NCI-H345 (cell line): ENCODE results near the gene PREX1.

Source experiments
- DNase-seq: peaks from one replicate; lab custom pipeline; 2025; lab: John Stamatoyannopoulos, UW

PREX1 gene

DNA sequence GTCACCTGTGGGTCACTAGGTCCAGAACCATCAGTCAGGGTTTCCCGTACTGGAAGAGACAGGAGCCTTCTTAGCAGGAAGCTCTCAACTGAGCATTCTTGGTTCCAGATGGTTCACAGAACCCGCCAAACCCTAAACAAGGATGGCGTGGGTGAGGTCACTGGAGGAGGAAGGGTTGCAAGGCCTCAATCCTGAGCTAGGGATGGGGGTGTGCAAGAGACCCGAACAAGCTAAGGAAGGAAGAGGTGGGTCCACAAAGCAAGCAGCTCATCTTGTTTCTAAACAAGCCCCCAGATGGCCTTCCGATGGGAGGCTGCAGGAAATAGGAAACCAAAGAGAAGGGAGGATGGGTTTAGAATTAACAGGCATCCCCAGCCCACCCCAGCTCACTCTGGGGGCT, 92.7 kb downstream of the PREX1 start:
- DNase-seq = no peak

DNA sequence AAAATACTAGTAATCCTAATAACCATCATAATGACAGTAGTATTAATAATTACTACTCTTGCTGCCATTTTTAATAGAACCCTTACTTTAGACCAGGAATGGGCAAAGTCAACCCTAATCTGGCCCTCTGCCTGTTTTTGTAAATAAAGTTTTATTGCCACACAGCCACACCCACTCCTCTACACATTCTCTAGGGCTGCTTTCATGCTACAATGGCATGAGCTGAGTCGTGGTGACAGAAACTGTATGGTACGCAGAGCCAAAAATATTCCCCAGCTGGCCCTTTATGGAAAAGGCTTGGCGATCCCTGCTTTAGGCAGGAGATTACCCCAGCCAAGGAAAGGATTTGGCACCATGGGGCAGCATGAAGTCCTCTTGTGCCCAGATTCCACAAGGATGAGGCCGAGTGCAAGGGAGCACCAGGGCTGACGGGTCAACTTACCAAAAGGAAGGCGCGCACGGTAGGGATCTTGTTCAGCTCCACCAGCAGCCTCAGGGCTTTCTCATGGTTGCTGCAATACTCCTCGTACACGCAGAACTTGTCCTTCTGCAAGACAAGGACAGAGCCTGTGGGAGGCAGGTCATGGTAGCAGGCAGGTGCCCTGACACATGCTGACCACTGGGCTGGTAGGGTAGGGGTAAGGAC, 93.6 kb downstream of the PREX1 start:
- DNase-seq = no peak

DNA sequence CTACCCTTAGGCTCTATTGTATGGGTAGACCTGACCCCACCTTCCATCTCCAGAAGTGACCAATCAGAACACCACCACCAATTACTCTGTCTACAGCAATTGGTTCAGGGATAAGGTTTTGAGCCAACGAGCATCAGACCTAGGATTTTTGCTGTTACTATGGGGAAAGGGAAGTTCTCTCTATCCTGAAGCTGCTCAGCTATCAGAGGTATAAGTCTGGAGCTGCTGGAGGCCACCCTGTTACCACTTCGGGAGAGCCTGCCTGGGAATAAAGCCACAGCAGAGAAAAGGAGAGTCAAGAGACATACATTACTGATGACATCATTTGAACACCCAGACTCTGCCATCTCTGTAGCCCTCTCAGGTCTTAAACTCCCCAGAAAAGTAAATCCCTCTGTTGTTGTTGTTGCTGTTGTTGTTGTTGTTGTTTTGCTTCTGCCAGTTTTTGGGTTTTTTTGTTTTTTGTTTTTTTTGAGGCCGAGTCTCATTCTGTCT, 94.5 kb downstream of the PREX1 start:
- no peak for DNase-seq

DNA sequence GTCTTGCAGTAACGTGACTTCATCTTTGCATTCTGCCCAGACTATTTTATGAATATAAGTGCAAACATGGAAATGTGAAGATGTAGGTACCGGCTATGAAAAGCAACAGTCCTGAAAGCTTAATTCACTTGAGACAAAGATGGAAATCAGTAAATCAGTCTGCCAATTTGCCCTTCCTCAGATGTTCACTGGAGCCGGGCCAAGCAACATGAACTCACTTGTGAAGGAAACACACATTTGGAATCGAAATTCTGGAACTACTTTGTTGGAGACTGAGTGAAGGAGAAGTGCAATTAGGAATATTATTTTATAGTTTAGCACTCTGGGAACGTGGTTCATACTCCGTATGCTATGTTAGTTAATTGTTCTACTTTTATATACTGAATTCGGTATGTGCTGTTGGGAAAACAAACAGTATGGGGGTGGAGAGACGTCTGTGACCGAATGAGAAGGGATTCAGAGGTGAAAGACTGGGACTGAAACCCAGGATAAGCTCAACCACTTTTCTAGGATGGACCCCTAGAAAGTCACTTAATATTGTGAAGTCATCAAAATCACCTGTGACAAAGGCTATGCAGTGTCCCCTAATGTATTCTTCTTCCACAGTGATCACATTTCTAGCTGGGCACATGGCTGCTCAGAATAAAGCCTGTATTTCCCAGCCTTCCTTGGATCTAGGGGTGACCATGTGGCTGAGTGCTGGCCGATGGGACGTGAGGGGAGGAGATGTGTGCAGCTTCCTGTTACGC, 95.5 kb downstream of the PREX1 start:
- DNase-seq = no peak

DNA sequence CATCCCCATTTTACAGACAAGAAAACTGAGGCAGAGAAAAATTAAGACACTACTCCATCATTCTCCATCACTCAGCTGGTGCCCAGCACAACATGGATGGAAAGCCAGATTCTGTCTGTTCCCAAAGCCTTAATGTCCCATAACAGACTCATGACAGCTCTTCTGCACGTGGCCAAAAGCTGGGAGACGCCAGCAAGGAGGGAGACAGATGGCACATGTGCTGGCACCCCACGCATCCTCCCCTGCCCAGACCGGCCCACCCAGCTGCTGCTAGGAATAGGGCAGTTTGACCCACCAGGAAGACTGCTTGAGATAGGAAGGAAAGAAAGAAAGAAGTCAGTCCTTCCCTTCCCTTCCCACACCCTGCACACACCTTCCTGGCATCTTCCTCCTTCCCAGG, 96.3 kb downstream of the PREX1 start:
- DNase-seq = no peak

DNA sequence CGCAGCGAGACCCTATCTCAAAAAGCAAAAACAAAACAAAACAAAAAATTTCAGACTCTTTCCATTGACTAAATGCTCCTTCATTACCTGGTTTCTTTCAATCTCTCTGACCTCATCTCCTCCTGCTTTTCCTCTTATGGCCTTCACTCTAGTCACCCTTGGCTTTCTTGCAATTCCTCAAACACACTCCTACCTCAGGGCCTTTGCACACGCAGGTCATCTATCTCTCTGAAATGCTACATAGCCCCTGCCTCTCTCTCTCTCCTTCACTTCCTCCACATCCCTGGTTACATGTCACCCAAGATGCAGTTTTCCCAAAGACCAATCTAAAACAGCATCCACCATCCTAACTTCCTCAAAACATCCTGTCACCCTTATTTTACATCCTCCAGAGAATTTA, 96.8 kb downstream of the PREX1 start:
- no peak for DNase-seq

DNA sequence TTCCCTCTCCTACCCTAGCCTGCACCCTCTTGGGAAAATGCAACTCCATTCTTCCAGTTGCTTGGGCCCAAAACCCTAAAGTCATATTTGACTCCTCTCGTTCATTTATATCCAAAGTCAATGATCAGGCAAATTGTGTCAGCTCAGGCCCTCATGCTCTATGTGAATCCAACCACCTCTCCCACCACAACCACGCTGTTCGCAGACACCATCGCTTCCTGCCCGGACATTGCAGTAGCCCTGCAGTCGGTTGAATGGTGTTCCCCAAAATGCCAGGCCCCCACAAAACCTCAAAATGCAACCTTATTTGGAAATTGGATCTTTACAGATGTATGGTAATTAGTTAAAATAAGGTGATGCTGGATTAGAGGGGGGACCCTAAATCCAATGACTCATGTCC, 98.3 kb downstream of the PREX1 start:
- DNase-seq = no peak

DNA sequence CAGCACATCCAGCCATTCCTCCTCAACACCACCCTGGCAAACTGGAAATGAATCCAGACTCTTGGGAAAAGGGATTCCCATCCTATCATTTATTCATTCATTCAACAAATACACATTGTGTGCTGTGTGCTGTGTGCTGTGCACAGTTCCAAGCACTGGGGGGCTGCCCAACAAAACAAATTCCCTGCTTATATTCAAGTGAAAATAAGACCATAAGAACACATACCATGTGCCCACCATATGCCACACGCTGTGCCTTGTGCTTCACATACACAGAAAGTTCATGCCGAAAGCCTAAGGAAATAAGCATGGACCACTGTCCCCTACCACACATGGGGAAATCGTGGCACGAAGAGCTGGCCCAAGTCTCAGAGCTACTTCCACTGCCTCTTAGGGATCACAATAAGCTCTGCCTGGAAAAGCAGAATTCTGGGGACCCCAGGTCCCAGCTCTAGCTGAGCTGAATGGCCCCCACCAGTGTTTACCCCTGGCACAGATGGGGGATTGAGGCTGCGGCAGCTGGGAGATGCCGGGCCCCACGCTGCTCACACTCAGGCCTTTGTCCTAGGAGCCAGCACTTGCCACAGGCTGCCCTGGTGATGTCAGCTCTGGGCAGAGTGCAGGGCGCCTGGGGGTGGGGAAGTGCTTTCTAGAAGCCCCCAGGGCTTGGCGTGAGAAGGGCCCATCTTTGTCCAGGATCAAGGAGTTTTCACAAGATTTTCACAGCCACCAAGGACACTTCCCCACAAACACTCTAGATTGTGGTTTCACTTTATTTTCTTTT, 99.6 kb downstream of the PREX1 start:
- DNase-seq = no peak

DNA sequence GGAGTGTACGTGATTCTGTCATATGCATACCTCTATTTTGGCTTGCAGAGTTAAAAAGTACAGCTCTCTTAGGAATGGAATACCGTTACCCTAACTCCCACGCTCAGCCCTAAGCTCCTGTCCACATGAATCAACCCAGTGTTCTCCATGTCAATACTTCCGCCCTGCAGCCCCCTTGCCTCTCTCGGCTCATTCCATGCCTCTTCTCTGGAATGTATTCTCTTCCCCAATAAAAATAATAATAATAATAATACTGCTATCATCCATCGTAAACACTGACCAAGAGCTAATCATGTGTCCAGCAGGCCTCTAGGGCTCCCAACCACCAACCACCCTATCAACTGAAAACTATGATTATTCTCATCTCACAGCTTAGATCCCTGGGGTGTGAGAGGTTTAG, 100.6 kb downstream of the PREX1 start:
- no peak for DNase-seq

DNA sequence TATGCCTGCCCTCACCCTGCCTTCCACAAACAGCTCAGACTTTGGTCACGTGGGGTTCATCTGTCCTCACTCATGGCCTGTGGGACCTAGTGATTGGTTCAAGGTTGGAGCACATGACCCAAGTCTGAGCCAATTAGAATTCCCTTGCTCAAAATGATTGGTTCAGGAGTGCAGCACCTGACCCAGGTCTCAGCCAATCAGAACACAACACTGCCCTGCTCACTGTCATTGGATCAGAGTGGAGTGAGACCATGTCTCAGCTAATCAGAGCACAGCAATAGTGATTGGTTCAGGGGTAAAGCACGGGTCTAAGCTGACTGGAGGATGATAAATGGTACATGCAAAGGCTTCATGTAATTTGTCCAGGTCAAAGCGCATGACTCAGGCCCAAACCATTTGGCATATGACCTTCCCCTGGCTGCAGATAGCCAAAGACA, 102.2 kb downstream of the PREX1 start:
- DNase-seq = no peak

DNA sequence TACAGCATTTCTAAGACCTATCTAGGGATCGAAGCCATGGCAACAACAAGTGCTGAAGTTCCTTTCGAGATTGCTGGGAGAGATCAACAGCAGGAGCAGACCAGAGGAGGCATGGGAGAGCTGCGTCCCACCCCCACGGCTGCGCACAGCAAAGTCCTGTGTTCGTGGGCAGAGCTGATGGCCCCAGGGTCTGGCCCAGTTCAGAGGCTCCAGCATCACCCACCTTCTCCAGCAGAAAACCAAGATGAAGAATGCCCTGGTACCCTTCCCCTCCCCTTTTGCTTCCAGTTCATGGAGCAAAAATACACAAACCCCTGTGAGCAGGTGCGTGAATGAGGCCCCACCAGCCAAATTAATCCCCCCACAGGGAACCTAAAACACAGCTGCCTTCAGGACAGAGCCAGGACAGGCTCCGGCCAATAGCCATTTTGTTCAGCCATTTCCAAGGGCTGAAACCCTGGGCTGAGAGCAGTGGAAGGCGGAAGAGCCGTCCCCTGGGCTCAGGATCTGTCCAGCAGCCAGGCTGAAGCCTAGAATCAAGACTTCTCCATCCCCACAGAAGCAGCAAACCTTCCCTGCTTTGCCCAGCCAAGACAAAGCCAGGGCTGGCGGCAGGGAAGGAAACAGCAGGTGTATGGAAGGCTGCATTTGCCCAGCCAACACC, 102.8 kb downstream of the PREX1 start:
- DNase-seq = no peak

DNA sequence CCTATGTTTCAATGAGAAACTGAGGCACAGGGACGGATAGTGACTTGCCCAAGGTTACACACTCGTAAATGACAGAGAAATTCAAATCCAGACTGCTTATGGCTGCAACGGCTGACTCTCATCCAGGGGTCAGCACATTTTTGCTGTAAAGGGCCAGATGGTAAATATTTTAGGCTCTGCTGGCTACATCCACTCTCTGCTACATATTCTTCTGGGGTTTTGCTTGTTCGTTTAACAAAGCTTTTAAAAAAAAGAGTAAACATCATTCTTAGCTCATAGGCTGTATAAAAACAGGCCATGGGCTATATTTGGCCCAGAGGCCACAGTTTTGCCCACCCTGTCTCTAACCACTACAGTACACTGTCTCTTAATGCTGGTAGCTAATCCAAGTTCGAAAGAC, 103.4 kb downstream of the PREX1 start:
- no peak for DNase-seq

DNA sequence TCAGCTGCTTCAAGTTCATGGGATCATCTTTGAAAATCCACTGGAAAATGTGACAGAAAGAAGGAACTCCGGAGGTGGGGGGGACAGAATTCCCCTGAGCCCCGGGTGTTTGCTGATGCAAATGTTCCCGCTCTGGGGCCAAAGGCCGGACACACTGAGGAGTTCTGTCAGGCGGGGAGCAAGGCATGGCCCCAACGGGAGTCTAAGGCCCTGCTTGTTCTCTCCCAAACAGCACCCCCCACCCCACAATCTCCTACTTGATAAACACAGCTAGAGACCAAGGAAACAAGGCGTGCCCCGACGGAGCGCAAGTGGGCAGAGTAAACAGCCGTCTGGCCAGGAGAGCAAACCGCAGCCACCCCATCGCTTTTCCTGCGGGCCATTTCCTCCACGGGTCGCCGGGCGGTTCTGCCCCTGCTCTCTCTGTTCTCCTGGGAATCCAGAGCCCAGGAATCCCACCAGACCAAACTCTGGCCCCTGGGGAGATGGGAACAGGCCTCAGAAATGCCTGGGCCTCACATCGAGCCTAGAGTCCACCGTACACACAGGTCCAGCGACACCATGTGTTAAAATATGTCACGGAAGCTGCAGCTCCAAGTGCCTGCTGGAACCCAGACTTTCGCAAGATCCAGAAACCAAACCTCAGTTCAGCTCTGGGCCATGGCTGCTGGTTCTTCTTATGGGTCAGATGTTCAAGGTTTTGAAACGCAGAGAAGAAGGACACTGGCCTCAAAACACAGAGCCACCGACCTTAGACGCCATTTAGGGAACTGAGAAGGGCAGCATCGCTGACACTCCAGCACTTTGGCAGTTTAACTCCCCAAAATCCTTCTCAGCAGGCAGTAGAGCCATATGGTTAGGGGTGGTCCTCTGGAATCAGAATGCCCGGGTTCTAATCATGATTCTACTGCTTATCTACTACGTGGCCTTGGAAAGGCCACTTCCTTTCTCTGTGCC, 104.2 kb downstream of the PREX1 start:
- DNase-seq = no peak

DNA sequence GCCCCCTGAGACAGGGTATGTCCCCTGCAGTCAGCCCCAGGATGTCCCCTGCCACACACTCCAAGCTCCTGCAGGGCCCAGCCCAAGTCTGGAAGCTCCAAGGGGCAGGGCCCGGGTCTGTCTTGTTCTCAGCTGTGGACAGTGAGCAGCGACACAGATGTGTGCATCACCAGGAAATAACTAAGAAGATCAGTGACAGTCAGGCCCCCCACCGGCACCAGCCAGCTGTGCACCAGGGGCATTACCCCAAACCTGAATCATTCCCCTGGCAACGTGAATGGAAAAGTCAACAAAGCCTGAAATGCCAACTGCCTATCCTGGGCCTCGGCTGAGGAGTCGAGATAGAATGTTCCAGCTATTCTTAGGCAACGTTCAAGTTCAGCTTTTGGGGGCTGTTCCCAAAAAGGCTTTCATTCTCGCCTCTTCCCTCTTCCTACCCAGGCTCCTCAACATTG, 105.0 kb downstream of the PREX1 start:
- peak; percentile 10 for DNase-seq

DNA sequence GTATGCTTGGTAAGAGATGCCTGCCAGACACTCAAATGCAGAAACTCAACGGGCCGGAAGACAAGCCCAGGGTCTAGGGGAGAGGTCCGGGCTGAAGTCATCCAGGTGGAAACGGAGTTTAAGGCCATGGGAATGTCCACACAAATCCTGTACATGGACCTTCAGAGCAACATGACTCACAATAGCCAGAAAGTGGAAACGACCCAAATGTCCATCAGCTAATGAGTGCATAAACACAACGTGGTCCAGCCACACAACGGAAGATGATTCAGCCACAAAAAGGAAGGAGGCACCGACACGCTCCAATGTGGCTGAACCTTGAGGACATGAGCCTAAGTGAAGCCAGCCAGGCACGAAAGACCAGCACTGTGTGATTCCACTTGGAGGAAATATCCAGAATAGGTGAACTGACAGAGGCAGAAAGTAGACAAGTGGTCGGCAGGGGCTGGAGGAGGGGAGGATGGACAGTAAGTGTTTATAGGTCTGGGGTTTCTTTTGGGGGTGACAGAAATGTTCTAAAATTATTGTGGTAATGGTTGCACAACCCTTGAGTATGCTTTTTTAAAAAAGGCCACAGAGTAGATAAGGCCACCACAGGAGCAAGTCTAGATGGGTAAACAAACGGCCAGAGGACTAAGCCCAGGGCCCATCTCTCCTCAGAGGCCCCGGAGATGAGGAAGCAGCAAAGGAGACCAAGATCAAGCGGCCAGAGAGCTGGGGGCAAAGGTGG, 105.6 kb downstream of the PREX1 start:
- DNase-seq = no peak

DNA sequence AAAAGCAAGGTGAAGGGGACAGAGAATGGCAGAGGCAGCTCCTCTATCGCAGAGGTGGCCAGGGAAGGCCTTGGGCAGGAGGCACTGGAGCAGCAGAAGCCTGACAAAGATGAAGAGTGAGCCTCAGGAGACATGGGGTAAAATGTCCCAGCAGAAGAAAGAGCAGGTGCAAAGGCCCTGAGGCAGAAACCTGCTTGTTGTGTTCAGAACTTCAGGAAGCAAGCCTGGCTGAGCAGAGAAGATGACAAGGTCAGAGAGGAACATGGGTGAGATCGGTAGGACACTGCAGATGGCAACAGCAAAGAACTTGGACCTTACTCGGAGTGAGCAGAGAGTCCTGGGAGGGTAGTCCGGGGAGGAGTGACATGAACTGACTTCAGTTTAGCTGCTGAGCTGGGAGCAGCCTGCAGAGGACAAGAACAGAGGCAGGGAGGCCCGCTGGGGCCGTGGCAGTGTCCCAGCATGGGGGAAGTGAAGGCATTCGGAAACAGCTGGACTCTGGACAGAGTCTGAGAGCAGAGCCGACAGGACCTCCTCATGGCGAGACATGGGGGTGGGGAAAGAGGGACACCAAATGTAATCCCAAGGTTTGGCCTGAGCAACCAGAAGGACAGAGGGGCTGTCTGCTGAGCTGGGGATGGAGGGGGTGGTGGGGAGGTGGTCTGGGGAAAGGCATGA, 106.3 kb downstream of the PREX1 start:
- DNase-seq = no peak

DNA sequence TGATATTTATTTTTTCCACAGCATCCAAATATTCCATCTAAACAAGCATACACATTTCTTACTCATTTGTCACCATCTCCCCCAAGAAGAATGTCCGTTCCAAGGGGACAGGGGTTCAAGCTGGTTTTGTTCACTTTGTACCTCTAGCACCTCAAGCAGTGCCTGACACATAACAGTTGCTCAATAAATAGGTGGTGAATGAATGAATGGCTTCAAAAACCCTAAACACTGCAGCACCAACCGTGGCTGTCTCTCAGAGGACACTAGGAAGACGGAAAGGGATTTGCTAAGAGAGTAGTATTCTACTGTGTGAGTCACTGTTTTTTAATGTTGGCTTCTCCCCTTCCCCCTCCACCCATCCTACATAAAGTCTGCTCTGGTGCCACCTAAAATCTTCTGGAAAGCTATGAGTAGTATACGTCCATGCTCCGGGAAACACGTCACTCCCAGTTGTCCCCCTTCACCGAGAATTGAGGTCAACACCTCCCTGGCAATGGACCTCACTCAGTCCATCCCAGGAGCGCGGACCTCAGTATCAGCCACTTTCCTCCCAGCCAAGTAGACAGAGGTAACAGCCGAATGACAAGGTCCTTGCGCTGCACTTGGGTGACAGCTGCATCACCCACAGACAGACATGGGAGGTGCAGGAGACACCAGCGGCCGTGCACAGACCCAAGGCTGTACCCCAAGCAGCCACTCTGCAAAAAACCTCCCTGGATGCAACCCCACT, 107.4 kb downstream of the PREX1 start:
- no peak for DNase-seq

DNA sequence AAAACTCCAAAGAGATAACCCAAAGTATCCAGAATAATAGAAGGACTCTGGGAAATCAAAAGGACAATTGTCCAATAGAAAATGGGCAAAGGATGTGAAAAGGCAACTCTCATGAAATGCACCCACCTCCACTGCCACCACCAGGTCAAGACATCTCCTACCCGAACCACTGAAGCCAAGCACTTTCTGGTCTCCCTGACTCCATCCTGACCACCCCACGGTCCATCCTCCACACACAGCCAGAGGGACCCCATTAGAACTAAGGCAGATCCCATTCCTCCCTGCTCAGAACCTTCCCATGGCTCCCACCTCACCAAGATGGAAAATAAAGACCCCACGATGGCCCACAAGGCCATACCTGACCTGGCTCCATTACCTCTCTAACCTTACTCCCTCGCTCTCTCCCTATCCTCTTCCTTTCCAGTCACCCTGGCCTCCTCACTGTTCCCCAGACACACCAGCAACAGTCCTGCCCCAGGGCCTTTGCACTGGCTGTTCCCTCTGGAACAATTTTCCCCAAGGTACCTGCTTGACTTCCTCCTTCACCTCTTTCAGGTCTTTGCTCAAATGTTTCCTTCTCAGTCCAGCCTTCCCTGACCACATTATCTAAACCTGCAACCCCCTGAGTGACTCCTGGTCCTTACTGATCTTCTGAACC, 108.1 kb downstream of the PREX1 start:
- no peak for DNase-seq
